ENCODE data around the gene GPSM3.
"Not testable (repeated sequence)": the region's sequence is repeated elsewhere in the genome, so short reads cannot be mapped to it uniquely, and the experiment has no call there.

The GPSM3 gene

GRCh38 chr6:32187009-32187709 is 5.3 kb downstream of the GPSM3 start:
- DNase-seq (ENCODE audit: low read depth in 2 of 2) = no peak

GRCh38 chr6:32186151-32186840 is 6.1 kb downstream of the GPSM3 start:
- DNase-seq (ENCODE audit: low read depth in 2 of 2) = not testable (repeated sequence)

GRCh38 chr6:32185681-32186131 is 6.7 kb downstream of the GPSM3 start:
- DNase-seq (ENCODE audit: low read depth in 2 of 2) = peak in 1 of 2 donors; percentile 35

GRCh38 chr6:32184084-32184640 is 8.3 kb downstream of the GPSM3 start, which contains the start of gene AGER:
AGER (minus strand) TSS chr6:32184253; CDS start chr6:32184222, 31 bp downstream.
- DNase-seq (ENCODE audit: low read depth in 2 of 2) = no peak

GRCh38 chr6:32183483-32184083 is 8.9 kb downstream of the GPSM3 start:
- no peak for DNase-seq (ENCODE audit: low read depth in 2 of 2)

- DNase-seq (ENCODE audit: low read depth in 2 of 2) = no peak
Measured at GRCh38 chr6:32183030-32183429, 9.4 kb downstream of the GPSM3 start.

DNA sequence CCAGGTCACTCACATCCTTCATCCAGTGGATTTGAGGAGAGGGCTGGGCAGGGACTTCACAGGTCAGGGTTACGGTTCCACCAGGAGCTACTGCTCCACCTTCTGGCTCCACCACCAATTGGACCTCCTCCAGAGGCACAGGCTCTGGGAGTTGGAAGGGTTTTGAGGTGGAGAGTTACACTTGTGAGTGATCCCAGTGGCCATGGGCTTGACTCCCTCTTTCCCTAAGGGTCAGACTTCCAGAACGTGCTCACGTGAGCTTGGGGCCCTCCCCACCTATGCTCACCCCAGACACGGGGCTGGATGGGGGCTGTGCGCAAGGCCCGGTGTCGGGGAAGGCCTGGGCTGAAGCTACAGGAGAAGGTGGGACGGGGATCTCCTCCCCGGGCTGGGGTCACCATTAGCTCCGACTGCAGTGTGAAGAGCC is 9.9 kb downstream of the GPSM3 start:
- DNase-seq (ENCODE audit: low read depth in 2 of 2) = no peak

DNA sequence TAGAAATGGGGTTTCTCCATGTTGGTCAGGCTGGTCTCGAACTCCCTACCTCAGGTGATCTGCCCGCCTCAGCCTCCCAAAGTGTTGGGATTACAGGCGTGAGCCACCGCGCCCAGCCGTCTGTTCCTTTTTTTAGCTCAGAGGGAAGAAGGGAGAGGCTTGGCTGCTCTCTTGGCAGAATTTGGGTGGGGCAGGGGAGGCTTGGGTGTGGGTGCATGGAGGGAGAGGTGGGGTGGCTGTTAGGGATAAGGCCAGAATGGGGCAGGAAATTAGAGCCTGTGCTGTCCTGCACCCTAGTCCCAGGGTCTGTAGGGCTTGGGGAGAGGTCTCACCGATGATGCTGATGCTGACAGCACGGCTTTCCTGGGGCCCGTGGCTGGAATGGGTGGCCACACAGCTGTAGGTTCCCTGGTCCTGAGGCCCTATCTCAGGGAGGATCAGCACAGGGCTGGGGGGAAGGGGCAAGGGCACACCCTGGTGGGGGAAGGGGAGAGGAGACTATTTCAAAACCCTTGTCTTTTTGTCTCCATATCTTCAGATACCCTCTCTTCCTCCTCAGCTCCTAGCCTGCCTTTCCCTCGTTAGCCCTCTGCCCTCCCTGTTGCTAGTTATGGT is 10.4 kb downstream of the GPSM3 start:
- no peak for DNase-seq (ENCODE audit: low read depth in 2 of 2)

- DNase-seq (ENCODE audit: low read depth in 2 of 2) = no peak
Measured at GRCh38 chr6:32181148-32181702, 11.2 kb downstream of the GPSM3 start.

- DNase-seq (ENCODE audit: low read depth in 2 of 2) = no peak
Measured at GRCh38 chr6:32179766-32180405, 12.6 kb downstream of the GPSM3 start.

DNA sequence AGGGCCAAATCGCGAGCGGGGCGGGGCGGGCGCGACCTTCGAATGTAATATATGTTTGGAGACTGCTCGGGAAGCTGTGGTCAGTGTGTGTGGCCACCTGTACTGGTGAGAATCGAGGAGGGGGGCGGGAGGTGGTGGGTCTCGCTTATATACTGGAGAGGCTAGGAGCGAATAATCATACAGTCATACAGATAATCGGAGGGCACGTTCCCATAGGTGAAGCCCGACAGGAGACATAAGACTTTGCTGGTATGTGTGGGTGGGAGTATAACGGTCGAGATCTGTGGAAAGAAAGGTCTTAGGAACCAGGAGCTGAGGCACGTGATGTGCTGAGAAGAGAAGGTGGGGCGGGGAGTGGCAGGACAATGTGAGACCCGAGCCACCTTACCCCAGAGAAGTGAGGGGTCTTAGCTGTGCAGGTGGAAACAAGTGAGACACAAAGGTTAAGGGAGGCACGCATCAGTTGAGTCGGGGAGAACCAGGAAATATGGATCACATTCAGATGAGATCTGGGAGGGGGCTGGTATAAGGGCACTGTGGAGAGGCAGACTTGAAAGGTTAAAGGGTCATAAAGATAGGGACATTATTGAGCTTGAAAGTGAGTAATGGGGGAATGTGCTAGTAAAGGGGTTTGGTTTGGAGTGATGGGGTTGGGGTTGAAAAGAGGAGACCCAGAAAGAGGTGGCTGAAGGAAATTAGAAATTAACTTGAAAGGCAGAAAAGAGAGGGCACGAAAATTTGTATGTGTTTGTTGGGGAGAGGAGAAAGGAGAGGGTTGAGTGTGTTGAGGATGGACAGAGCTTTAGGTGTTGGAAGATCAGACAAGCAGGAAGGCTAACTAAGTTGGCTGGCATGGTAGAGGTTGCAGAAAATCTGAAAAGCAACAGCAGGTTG is 13.6 kb downstream of the GPSM3 start:
- no peak for DNase-seq (ENCODE audit: low read depth in 2 of 2)

DNA sequence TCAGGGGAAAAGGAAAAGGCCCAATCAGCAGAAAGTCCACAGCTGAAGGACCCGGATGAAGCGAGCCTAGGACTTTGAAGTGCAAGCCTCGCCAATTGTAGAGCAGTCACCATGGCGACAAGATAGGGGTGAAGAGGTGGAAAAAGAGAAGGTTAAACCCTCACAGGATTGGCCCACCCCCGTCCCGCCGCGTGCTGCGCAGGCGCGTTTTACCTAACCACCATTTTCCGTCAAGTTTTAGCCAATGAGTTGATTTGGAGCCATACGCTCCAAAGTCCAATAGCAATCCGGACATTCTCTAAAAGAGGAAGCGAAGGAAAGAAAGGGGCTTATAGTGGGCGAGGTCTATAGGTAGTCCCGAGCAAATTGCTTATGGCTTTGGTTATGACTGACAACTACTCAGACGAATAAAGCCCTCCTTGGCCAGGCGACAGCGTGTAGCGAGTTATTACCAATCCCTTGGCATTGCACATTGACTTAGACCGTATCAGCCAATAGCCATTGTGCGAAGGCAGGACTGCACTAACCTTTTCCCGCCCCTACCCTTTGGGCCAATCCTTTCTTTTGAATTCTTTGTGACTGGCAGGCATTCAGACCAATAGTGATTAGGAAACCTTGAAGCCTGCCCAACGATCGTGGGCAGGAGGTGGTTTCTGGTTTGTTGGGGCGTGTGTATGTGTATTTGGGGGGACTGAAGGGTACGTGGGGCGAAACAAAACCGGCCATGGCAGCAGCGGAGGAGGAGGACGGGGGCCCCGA is 14.5 kb downstream of the GPSM3 start, which contains the start of gene RNF5:
RNF5 (plus strand) TSS at position 618 of the 759 bp plus-strand sequence; CDS start at position 725, 107 bp downstream.
- peak; percentile 83 to 85 for DNase-seq (ENCODE audit: low read depth in 2 of 2)

DNA sequence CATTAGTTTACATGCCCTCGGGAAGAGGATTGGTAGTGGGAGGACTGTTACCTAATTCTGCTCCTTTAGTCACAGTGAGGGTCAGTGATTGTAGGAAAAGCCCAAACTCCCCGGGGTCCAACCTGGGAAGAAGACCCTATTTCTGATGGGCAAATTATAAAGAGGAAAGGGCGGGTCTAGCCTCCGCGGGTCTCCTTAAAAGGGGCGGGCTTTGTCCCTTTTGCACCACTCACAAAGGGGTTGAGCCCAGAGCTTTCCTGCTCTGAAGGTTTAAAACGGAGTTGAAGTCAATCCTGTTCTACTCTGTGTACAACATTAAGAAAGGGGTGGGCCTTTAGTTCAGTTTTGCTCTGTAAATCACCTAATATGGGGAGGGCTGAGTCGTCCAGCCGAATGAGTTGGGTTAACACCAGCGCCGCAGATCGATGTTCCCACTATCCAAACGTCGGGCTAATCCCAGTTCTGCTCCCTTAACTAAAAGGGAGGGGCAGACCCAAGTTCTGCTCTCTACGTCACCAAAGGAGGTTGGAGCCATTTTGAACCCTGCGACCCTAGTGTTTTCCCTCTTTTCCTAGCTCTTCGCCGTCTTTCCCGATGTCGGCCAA is 15.2 kb downstream of the GPSM3 start:
- DNase-seq (ENCODE audit: low read depth in 2 of 2) = no peak

- DNase-seq (ENCODE audit: low read depth in 2 of 2) = no peak
Measured at GRCh38 chr6:32176476-32177182, 15.8 kb downstream of the GPSM3 start.

- DNase-seq (ENCODE audit: low read depth in 2 of 2) = peak; percentile 96 to 98
Measured at GRCh38 chr6:32175711-32176475, 16.6 kb downstream of the GPSM3 start, which contains the start of gene AGPAT1. AGPAT1 (minus strand) TSS chr6:32176084; CDS start chr6:32171496, 4,588 bp downstream.

DNA sequence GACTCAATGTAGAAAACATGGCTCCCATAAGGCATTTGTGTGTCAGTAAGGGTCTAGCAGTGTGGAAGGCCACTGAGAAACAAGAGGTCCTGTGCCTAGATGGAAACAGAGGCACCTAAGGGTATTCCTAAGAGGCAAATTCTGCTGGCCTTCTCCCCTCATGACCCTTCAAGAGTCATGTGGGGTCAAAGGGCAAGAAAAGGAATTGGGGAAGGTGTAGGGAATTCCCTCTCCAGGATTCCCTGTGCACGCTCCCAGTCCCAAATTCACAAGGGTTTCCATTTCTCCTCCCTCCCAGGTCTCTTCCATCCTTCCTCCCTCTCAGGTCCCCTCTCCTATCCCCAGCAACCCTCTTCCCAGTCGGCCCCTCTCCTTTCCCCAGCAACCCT is 17.1 kb downstream of the GPSM3 start:
- DNase-seq (ENCODE audit: low read depth in 2 of 2) = no peak

GRCh38 chr6:32174416-32174815 is 18.0 kb downstream of the GPSM3 start:
- DNase-seq (ENCODE audit: low read depth in 2 of 2) = no peak
